HG03103 (cell line): ENCODE data around the gene STT3B.

Source experiments
- ATAC-seq: cut with Tn5 transposase; IDR thresholded peaks from one replicate; pipeline ENCODE4 v1.9.1; 2021; ENCODE audit warnings: low read depth; ENCODE audit not compliant: unreplicated experiment

STT3B gene

DNA sequence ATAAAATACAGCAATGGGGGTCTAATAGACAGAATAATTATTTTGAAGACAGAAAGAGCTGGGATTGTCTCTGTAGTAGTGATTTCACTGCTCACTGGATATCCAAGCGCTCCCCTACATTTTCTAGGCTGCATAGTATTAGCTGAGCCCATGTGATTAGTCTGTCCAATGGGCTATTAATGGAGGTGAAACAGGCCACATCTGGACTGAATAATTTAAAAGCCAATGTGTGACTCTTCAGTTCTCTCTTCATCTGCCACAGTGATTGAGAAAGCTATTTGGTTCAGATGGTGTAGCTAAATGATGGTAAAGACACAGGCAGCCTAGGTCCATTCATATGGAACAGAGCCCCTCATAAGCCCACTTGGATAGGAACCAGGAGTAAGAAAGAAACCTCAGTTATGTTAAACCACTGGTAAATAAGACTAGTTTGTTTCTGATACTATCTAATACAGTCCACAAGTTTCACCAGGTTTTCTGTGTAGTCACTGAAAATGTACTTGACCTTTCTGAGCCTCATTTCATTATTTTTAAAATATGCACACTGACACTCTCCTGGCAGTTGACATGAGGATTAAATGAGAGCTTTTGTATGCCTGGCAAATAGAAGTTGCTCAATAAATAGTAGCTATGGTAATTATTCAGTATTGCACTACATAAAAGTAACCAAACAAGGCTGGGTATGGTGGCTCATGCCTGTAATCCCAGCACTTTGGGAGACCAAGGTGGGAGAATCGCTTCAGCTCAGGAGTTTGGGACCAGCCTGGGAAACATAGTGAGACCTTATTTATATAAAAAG is 17.0 kb upstream of the STT3B start:
- no peak for ATAC-seq

- ATAC-seq = no peak
Observed at GRCh38 chr3:31516757-31517156, 16.0 kb upstream of the STT3B start.

DNA sequence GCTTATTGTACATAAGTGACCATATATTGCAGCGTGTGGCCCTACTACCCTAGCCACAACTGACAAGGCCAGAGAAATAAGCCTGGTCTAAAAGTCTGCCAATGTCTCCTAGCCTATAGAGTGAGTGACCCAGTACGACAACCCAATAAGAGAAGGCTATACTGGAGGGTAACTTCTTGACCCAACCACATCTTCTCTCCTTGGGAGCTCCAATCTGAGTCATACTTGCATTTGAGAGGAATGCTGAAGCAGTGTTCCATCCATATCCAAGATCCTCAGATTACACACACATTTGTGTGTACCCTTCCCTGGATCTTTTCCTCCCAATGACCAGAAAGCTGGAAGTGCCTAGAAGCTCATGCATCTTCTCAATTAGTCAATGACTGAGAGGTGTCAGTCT is 11.3 kb upstream of the STT3B start:
- no peak for ATAC-seq

GRCh38 chr3:31522152-31522551 is 10.6 kb upstream of the STT3B start:
- peak; percentile 79 for ATAC-seq

DNA sequence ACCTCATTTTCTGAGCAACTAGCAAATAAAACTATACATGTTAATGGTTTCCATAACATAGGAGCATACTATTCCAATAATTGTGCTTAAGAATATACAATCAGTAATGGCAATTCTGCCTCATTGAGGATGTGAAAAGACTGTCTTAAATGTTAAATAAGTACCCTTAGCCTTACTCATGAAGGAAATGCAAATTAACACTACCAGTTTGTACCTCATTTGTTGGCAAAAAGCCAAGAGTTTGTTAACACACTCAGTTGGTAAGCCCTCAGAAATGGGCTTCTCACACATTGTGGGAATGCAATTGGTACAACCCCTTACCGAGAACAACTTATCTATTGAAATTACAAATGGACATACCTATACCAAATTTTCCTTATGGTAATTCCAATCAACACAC is 9.2 kb upstream of the STT3B start:
- no peak for ATAC-seq

GRCh38 chr3:31525532-31525931 is 7.2 kb upstream of the STT3B start:
- no peak for ATAC-seq

- ATAC-seq = no peak
Observed at GRCh38 chr3:31529421-31529820, 3.3 kb upstream of the STT3B start.

DNA sequence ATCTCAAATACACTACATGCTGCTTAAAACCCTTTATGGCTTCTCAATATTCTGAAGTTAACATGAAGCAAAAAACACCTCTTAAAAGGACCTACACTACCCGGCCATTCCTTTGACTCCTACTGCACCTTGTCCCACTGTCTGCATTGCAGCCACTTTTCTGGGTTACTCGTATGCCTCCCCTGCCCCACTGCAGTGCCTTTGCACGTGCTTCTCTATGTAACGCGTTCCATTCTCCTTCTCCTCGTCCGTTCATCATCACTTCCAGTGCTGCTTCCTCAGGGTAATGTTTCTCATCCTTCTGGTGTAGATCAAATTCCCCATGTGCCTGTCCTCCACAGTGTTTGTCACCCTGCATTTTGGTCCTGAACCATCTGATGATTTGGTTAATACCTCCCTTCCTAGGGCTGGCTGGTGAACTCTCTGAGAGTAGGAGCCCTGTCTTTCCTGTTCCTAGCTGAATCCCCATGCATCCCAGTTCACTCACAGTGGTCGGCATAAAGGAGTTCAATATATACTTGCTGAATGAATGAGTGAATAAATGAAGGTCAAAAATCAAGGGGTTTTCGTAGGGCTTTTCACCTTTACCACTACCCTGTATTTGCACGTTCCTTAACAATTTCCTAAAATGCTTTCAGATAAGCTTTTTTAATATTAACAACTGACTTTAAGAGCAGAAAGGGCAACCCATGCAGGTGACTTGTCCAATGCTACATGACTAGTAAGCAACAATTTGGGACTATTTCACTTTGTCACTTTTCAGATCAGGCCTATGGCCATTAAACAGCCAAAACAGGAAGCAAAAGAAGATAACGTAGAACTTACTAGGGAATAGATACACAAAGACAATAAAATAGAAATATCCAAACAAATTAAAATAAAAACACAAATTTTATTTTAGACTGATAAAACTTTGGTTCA is 2.4 kb upstream of the STT3B start:
- no peak for ATAC-seq

DNA sequence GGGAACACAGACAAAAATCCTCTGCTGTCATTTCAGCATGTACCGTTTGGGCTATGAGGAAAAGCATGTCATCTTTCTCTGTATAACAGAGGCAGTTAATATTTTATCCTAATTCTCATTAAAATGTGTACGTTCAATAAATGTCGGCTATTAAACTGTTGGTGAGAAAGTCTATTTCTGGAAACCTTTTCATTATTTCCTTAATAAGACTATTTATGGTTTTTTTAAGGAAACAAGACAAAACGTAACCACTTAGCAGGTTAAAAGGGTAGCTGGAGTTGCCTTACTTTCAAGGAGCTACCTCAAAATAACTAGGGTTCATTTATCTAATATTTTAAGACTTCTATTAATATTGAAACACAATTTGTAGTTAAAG is 1.8 kb upstream of the STT3B start:
- no peak for ATAC-seq

DNA sequence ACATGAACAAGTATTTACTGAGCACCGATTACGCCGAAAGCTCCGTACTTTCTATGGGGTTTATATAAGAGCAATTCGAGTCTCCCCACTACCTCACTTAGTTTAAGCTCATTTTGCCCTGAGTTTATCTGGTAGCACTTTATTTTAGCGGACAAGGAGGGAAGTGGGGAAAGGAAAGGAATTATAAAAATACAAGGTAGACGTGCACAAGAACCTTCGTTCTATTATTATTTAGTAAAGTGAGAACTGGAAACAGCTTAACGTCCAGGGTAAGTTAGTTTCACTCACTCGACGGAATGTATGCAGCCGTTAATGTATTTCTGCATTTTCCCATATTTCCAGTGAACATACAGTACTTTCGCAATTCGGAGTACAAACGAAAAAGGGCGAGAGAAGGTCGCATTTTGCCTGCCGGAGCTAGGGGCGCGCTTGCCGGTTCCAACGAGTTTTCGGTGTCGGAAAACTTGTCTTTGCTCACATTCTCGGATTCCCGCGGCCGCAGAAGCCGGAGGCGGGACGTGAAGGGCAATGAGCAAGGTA is 1.2 kb upstream of the STT3B start:
- ATAC-seq = no peak

DNA sequence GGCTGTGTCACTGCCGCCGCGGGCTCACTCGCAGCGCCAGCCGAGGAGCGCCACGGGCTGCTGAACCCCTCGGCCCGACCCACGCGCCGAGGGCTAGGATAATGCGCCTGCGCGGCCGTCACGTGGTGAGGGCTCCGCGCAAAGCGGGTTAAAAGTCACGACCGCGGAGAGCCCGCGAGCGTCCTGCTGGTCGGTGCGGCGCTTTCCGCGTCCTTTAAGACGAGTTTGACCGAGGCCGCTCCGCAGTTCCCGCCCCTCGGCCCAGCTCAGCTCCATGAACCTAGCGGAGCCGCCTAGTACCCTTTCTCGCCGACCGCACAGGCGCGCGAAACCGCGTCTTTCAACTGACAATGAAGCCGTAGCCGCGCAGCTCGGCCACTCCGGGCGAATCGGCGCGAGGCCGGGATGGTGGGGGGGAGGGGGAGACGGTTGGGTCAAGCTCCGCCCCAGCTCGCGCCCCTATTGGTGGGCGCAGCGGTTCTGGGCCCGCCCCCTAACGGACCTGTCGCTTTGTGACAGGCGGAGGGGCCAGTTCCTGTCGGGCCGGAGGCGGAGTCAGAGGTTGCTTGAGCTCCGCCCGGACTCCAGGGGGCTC is 636 bp upstream of the STT3B start:
- ATAC-seq = peak; percentile 76

DNA sequence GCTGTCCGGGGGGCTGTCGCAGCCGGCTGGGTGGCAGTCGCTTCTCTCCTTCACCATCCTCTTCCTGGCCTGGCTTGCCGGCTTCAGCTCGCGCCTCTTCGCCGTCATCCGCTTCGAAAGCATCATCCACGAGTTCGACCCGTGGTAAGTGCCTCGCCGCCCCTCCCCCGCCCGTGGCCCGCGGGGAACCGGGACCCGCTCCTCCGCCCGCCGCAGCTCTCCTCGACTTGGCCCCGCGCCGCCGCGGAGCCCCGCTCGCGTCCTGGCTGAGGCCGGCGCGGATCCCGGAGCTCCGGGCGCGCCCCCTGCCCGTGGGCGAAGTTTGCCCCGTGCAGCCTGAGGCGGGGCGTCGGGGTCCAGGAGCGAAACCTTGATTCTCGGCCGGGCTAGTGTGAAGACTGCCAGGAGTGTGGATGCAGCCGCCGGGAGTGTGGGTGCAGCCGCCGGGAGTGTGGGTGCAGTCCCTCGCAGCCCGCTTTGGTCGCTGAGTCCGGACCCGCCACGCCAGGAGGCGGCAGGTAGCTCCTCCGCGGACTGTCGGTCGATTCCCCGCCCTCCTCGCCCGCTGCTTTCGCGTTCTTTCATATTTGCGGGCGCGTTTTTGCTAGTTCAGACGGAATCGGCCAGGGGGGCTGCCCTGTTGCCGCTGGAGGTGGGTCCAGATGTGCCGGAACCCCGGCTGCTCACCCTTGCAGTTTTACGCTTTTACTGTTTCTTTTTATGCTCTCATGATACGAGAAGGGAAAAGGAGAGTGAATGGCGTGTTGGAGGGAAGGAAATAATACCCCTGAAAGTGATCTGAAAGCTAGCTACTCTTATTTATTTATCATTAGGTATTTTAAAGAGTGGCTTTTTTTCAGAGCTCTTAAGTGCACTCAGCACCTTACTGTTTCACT is 692 bp downstream of the STT3B start:
- no peak for ATAC-seq

GRCh38 chr3:31534065-31534425 is 1.3 kb downstream of the STT3B start:
- ATAC-seq = no peak

DNA sequence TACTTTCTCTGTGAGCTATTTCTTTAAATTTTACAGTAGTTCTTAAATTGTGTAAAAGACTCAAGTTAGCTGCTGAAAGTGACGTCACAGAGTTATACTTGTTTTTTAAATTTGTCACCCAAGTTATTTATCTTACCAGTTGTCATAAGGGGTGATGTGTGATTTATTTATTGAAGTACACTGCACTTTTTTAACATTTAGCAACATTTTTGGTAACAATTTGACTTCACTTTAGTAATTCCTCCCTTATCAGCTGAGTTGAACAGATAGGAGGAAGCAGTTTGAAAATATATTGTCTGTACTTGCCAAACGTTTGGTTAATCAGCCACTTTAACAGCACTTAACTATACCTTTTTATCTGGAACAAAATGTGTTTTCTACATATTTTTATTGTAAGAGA is 3.8 kb downstream of the STT3B start:
- no peak for ATAC-seq

DNA sequence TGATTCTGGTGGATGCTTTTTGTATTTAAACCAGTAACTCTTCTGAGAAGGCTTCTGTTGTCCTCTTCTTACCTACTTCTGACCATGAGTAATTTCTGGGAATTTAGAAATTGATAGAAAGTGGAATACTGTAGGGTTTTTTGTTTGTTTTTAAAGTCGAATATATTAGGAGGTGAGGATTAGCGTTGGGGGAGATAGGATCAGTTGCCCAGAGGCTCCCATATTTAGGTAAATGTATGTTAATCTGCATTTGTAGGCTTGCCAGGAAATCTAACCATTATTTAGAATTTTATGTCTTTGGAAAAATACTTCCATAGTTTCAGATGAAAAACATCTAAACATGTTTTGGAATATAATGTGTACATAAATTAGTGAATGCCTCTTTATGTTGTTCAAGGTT is 6.1 kb downstream of the STT3B start:
- ATAC-seq = no peak

- no peak for ATAC-seq
Observed at GRCh38 chr3:31539275-31539674, 6.5 kb downstream of the STT3B start.

DNA sequence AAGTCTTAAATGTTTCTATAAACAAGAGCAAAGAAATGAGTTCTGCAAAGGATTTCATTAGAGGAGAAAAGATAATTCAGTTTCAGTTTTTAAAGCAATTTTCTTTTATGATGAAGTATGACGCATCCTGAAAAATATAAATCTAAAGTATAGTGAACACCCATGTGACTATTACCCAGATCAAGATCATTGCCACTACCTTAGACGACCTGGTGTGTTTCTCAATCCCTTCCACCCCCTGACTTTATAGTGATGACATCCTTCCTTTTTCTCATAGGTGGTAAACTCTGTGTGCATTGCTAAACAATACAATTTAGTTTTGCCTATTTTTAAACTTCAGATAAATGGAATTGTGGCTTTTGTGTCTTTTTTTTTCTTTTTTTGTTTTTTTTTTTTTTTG is 8.4 kb downstream of the STT3B start:
- ATAC-seq = no peak

DNA sequence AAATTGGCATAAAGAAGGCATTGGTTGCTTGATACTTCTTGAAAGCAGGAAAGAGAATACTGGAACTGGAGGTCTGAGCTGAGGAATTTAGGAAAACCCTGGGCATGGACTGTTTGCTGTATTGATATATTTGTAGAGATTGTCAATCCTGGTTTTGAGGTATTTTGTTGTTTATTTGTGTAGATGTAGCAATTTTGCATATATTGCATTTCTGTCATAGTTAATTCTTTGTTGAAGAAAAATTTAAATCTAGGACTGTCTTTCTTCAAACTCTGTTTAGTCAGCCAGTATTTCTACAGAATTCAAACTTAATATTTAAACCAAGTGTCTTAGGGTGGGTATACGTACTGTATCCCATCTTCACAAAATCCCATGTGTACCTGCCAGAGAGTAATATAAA is 9.5 kb downstream of the STT3B start:
- no peak for ATAC-seq

DNA sequence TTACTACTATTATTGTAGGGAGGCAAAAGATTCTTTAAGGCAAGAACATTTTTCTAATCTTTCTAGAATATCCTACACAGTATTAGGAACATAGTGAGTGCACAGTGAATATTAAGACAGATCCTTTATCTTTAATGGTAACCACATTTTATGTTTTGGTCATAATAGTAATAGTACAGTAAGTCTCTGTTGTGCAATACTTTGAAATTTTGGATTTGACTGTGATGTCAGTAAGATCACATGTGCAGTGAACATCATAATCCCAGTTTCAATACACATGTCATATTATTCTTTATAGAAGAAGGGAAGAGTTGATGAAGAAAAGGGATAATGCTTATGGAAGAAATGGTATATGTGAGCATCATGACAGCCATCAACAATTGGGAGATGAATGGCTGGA is 10.7 kb downstream of the STT3B start:
- ATAC-seq = no peak

DNA sequence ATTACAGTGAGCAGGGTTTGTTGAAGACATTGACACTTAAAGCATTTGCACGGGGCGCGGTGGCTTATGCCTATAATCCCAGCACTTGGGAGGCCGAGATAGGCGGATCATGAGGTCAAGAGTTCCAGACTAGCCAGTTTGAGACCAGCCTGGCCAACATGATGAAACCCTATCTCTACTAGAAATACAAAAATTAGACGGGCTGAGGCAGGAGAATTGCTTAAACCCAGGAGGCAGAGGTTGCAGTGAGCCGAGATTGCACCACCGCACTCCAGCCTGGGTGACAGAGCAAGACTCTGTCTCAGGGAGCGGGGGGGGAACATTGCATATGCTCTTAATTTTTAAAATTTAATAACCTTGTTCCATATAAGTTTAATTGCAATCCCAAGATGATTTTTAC is 11.9 kb downstream of the STT3B start:
- no peak for ATAC-seq
